Glutamatergic neuron (in vitro differentiated cells): ENCODE results near the gene ZFAND3. TPM values are rescaled to one million over a fixed set of nuclear protein-coding genes. Genes with fewer than 3 reads are reported as not detected.

Source experiments
- DNase-seq: peaks from one replicate; pipeline ENCODE4 v3.0.0; 2022
- H3K27ac Mint-ChIP-seq: one replicate; pipeline ENCODE4 v1.8.0; 2020; ENCODE audit warnings: mild to moderate bottlenecking, mixed read lengths, inconsistent platforms; ENCODE audit not compliant: unreplicated experiment
- H3K27me3 Mint-ChIP-seq: one replicate; pipeline ENCODE4 v1.8.0; 2020; ENCODE audit warnings: mild to moderate bottlenecking, moderate library complexity, mixed read lengths, inconsistent platforms; ENCODE audit not compliant: unreplicated experiment
- H3K36me3 Mint-ChIP-seq: one replicate; pipeline ENCODE4 v1.8.0; 2020; ENCODE audit warnings: mild to moderate bottlenecking, mixed read lengths, inconsistent platforms; ENCODE audit not compliant: unreplicated experiment
- H3K4me1 Mint-ChIP-seq: one replicate; pipeline ENCODE4 v1.8.0; 2020; ENCODE audit warnings: mild to moderate bottlenecking, low read depth, mixed read lengths, inconsistent platforms; ENCODE audit not compliant: unreplicated experiment
- H3K4me3 Mint-ChIP-seq: one replicate; pipeline ENCODE4 v1.8.0; 2020; ENCODE audit warnings: mild to moderate bottlenecking, mixed read lengths, inconsistent platforms; ENCODE audit not compliant: unreplicated experiment
- H3K9me3 Mint-ChIP-seq: one replicate; pipeline ENCODE4 v1.8.0; 2020; ENCODE audit warnings: mild to moderate bottlenecking, moderate library complexity, mixed read lengths, inconsistent platforms; ENCODE audit not compliant: unreplicated experiment
- total RNA-seq: library from RNA; stranded (reverse); fragmentation: NEBNext Ultra II Directional; extraction: Animal tissue kit (Norgen Biotek cat#: 25700); gene quantifications from one replicate; pipeline ENCODE4 v1.2.1, GENCODE V29; 2021; ENCODE audit not compliant: unreplicated experiment
- TF ChIP-seq, protein P1 (sequence below): fragments of 200-600 bp; sonication (generic); IDR thresholded peaks from one replicate; pipeline ENCODE4 v1.5.0; 2021; ENCODE audit not compliant: partially characterized antibody, unreplicated experiment

ZFAND3 gene
- total RNA-seq, 1 donor from 2014 or later, result 115 TPM

GRCh38 chr6:38051819-38052434 is 232.4 kb downstream of the ZFAND3 start:
- TF ChIP-seq, protein P1, sequence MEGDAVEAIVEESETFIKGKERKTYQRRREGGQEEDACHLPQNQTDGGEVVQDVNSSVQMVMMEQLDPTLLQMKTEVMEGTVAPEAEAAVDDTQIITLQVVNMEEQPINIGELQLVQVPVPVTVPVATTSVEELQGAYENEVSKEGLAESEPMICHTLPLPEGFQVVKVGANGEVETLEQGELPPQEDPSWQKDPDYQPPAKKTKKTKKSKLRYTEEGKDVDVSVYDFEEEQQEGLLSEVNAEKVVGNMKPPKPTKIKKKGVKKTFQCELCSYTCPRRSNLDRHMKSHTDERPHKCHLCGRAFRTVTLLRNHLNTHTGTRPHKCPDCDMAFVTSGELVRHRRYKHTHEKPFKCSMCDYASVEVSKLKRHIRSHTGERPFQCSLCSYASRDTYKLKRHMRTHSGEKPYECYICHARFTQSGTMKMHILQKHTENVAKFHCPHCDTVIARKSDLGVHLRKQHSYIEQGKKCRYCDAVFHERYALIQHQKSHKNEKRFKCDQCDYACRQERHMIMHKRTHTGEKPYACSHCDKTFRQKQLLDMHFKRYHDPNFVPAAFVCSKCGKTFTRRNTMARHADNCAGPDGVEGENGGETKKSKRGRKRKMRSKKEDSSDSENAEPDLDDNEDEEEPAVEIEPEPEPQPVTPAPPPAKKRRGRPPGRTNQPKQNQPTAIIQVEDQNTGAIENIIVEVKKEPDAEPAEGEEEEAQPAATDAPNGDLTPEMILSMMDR, result no peak
- no peak overlapping the region for H3K27ac Mint-ChIP-seq
- H3K27me3 Mint-ChIP-seq, result no peaks in the 10 kb centered on the region
- H3K4me1 Mint-ChIP-seq, result peaks cover 2% of the 10 kb centered on the region
- DNase-seq, result no peak
- H3K4me3 Mint-ChIP-seq, result no peak overlapping the region
- H3K9me3 Mint-ChIP-seq, result peaks cover 4% of the 10 kb centered on the region
- no peaks in the 10 kb centered on the region for H3K36me3 Mint-ChIP-seq

DNA sequence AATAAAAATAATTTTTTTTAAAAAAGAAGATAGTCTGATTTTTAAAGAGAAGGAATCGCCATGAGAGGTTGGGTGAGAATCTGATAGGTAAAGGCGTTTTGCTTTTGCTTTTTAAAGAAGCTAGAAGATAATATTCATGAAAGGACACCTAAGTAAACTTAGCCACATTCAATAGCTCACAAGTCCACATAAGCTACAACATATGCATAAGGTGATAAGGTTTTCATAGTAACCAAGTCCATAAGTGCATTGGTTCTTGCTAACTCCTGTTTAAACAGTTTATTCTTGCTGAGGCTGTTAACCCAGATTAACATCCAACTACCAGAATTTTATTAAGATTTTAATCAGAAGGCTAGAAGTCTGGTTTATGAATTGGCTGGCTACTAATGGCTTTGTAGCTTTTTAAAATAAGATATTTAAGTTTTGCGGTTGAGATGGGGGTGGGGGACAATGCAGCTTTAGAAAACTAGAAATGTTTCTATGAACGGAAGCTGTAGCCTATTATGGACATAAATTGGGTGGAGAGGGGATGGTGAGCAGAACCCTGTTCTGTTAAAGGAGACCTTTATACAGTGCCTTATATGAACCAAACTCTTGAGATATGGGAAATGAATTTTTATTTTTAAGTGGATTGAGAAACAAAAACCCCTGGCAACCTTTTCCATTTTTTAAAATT is 235.1 kb downstream of the ZFAND3 start:
- H3K27me3 Mint-ChIP-seq, result no peaks in the 10 kb centered on the region
- H3K4me3 Mint-ChIP-seq, result no peak overlapping the region
- peaks cover 4% of the 10 kb centered on the region for H3K9me3 Mint-ChIP-seq
- no peak overlapping the region for H3K27ac Mint-ChIP-seq
- H3K4me1 Mint-ChIP-seq, result peaks cover 2% of the 10 kb centered on the region
- TF ChIP-seq, protein P1, result no peak
- no peak for DNase-seq
- no peaks in the 10 kb centered on the region for H3K36me3 Mint-ChIP-seq

- Mint-ChIP-seq H3K4me1 (peaks cover 4% of the 10 kb centered on the region), H3K27me3 (no peaks in the 10 kb centered on the region), H3K27ac (no peak overlapping the region), H3K4me3 (no peak overlapping the region), H3K36me3 (no peaks in the 10 kb centered on the region), H3K9me3 (peaks cover 4% of the 10 kb centered on the region)
- TF ChIP-seq, protein P1, result no peak
- DNase-seq, result no peak
These were observed 235.7 kb downstream of the ZFAND3 start for GRCh38 chr6:38055203-38055589.

DNA sequence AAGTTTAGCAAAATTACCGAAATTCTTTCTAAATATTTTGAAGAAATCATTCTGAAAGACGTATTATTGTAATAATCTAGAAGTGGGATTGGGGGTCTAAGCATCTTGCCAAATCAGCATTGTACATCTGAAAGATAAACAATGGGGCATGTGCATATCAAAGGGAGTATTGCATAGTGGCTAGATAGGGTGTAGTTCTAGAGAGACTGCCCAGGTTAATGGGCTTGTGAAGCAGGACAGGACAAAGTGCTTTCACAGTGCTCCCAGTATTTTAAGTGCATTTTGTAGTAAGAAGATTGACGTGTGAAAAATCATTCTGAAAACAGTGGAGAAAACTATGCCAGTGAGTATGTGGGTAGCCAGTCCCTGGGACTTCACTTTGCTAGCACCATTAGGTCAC is 236.8 kb downstream of the ZFAND3 start:
- H3K36me3 Mint-ChIP-seq, result no peaks in the 10 kb centered on the region
- TF ChIP-seq, protein P1, result no peak
- peaks cover 6% of the 10 kb centered on the region for H3K9me3 Mint-ChIP-seq
- H3K27ac Mint-ChIP-seq, result no peak overlapping the region
- H3K4me3 Mint-ChIP-seq, result no peak overlapping the region
- no peaks in the 10 kb centered on the region for H3K27me3 Mint-ChIP-seq
- peaks cover 4% of the 10 kb centered on the region for H3K4me1 Mint-ChIP-seq
- DNase-seq, result no peak

GRCh38 chr6:38057994-38058393 is 238.5 kb downstream of the ZFAND3 start:
- Mint-ChIP-seq H3K27ac (no peak overlapping the region), H3K27me3 (no peaks in the 10 kb centered on the region), H3K4me1 (peaks cover 4% of the 10 kb centered on the region), H3K36me3 (no peaks in the 10 kb centered on the region), H3K4me3 (no peak overlapping the region), H3K9me3 (peaks cover 7% of the 10 kb centered on the region)
- TF ChIP-seq, protein P1, result no peak
- DNase-seq, result no peak
